Measurements from ENCODE around the gene MAPK9.

The MAPK9 gene

GRCh38 chr5:180313677-180314505 is 22.0 kb upstream of the MAPK9 start:
- TF ChIP-seq FOXP2 (optimal IDR thresholded peaks at IDR 0.05; ENCODE audit: borderline replicate concordance, extremely low read depth, extremely low read length, insufficient read depth) (no peak), SIN3A (IDR thresholded peaks at IDR 0.05; ENCODE audit: borderline replicate concordance, insufficient read depth, low read length) (no peak)

- no peak for TF ChIP-seq POLR2AphosphoS5 (IDR thresholded peaks at IDR 0.05; ENCODE audit: low read depth, low read length)
- no peak for TF ChIP-seq SIN3A (IDR thresholded peaks at IDR 0.05; ENCODE audit: borderline replicate concordance, insufficient read depth, low read length)
- TF ChIP-seq, protein P1, sequence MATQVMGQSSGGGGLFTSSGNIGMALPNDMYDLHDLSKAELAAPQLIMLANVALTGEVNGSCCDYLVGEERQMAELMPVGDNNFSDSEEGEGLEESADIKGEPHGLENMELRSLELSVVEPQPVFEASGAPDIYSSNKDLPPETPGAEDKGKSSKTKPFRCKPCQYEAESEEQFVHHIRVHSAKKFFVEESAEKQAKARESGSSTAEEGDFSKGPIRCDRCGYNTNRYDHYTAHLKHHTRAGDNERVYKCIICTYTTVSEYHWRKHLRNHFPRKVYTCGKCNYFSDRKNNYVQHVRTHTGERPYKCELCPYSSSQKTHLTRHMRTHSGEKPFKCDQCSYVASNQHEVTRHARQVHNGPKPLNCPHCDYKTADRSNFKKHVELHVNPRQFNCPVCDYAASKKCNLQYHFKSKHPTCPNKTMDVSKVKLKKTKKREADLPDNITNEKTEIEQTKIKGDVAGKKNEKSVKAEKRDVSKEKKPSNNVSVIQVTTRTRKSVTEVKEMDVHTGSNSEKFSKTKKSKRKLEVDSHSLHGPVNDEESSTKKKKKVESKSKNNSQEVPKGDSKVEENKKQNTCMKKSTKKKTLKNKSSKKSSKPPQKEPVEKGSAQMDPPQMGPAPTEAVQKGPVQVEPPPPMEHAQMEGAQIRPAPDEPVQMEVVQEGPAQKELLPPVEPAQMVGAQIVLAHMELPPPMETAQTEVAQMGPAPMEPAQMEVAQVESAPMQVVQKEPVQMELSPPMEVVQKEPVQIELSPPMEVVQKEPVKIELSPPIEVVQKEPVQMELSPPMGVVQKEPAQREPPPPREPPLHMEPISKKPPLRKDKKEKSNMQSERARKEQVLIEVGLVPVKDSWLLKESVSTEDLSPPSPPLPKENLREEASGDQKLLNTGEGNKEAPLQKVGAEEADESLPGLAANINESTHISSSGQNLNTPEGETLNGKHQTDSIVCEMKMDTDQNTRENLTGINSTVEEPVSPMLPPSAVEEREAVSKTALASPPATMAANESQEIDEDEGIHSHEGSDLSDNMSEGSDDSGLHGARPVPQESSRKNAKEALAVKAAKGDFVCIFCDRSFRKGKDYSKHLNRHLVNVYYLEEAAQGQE (IDR thresholded peaks at IDR 0.05; ENCODE audit: insufficient read depth in 1 of 2, low read depth in 2 of 2, low read length in 2 of 2): no peak
- TF ChIP-seq TAF1 (IDR thresholded peaks at IDR 0.05; ENCODE audit: borderline replicate concordance, insufficient read depth, low read length): no peak
- no peak for TF ChIP-seq FOXP2 (optimal IDR thresholded peaks at IDR 0.05; ENCODE audit: borderline replicate concordance, extremely low read depth, extremely low read length, insufficient read depth)
Measured at GRCh38 chr5:180311216-180311615, 19.3 kb upstream of the MAPK9 start.

- no peak for TF ChIP-seq FOXP2 (optimal IDR thresholded peaks at IDR 0.05; ENCODE audit: borderline replicate concordance, extremely low read depth, extremely low read length, insufficient read depth)
- no peak for TF ChIP-seq TAF1 (IDR thresholded peaks at IDR 0.05; ENCODE audit: borderline replicate concordance, insufficient read depth, low read length)
- TF ChIP-seq, protein P1 (IDR thresholded peaks at IDR 0.05; ENCODE audit: insufficient read depth in 1 of 2, low read depth in 2 of 2, low read length in 2 of 2): no peak
- no peak for TF ChIP-seq SIN3A (IDR thresholded peaks at IDR 0.05; ENCODE audit: borderline replicate concordance, insufficient read depth, low read length)
- no peak for TF ChIP-seq POLR2AphosphoS5 (IDR thresholded peaks at IDR 0.05; ENCODE audit: low read depth, low read length)
Measured at GRCh38 chr5:180306796-180307195, 14.9 kb upstream of the MAPK9 start.

GRCh38 chr5:180305481-180305880 is 13.6 kb upstream of the MAPK9 start:
- TF ChIP-seq SIN3A (IDR thresholded peaks at IDR 0.05; ENCODE audit: borderline replicate concordance, insufficient read depth, low read length) (no peak), POLR2AphosphoS5 (IDR thresholded peaks at IDR 0.05; ENCODE audit: low read depth, low read length) (no peak), FOXP2 (optimal IDR thresholded peaks at IDR 0.05; ENCODE audit: borderline replicate concordance, extremely low read depth, extremely low read length, insufficient read depth) (no peak), TAF1 (IDR thresholded peaks at IDR 0.05; ENCODE audit: borderline replicate concordance, insufficient read depth, low read length) (no peak)
- TF ChIP-seq, protein P1 (IDR thresholded peaks at IDR 0.05; ENCODE audit: insufficient read depth in 1 of 2, low read depth in 2 of 2, low read length in 2 of 2): no peak

- no peak for TF ChIP-seq FOXP2 (optimal IDR thresholded peaks at IDR 0.05; ENCODE audit: borderline replicate concordance, extremely low read depth, extremely low read length, insufficient read depth)
- TF ChIP-seq, protein P1 (IDR thresholded peaks at IDR 0.05; ENCODE audit: insufficient read depth in 1 of 2, low read depth in 2 of 2, low read length in 2 of 2): no peak
- no peak for TF ChIP-seq TAF1 (IDR thresholded peaks at IDR 0.05; ENCODE audit: borderline replicate concordance, insufficient read depth, low read length)
- TF ChIP-seq SIN3A (IDR thresholded peaks at IDR 0.05; ENCODE audit: borderline replicate concordance, insufficient read depth, low read length): no peak
- no peak for TF ChIP-seq POLR2AphosphoS5 (IDR thresholded peaks at IDR 0.05; ENCODE audit: low read depth, low read length)
Measured at GRCh38 chr5:180304431-180305375, 12.8 kb upstream of the MAPK9 start.

Measured in PFSK-1 (cell line).